HG03457 (cell line): ENCODE measurements around the gene AGO4.
"Not testable (repeated sequence)": the region's sequence is repeated elsewhere in the genome, so short reads cannot be mapped to it uniquely, and the experiment has no call there.

Experiments used
- ATAC-seq: cut with Tn5 transposase; IDR thresholded peaks from one replicate; pipeline ENCODE4 v1.9.1; 2021; ENCODE audit warnings: moderate number of reproducible peaks; ENCODE audit not compliant: unreplicated experiment

AGO4 gene

GRCh38 chr1:35863881-35864625, 56.2 kb downstream of the AGO4 start:
- no peak for ATAC-seq

GRCh38 chr1:35864813-35865212, 57.0 kb downstream of the AGO4 start:
- no peak for ATAC-seq

- ATAC-seq, result no peak
These were observed 59.2 kb downstream of the AGO4 start for GRCh38 chr1:35866991-35867390.

- ATAC-seq, result not testable (repeated sequence)
These were observed 61.6 kb downstream of the AGO4 start for GRCh38 chr1:35869245-35869950.

GRCh38 chr1:35870651-35871309, 63.0 kb downstream of the AGO4 start:
- no peak for ATAC-seq

- ATAC-seq, result no peak
These were observed 65.5 kb downstream of the AGO4 start for GRCh38 chr1:35873243-35873750.

- not testable (repeated sequence) for ATAC-seq
These were observed 66.3 kb downstream of the AGO4 start for GRCh38 chr1:35874115-35874514.

- ATAC-seq, result no peak
These were observed 69.2 kb downstream of the AGO4 start for GRCh38 chr1:35876988-35877387.

- no peak for ATAC-seq
These were observed 74.0 kb downstream of the AGO4 start for GRCh38 chr1:35881850-35882273.

- ATAC-seq, result no peak
These were observed 74.7 kb downstream of the AGO4 start for GRCh38 chr1:35882586-35882944.

- peak; percentile 83 for ATAC-seq
These were observed 75.3 kb downstream of the AGO4 start, which contains the start of gene AGO1 for GRCh38 chr1:35882945-35883634. Gene AGO1 (plus strand): TSS chr1:35883209. CDS start chr1:35883422, 213 bp downstream.

GRCh38 chr1:35883635-35884101, 75.9 kb downstream of the AGO4 start:
- ATAC-seq, result no peak

GRCh38 chr1:35884934-35885333, 77.1 kb downstream of the AGO4 start:
- ATAC-seq, result no peak

GRCh38 chr1:35885961-35886558, 78.2 kb downstream of the AGO4 start:
- no peak for ATAC-seq

- ATAC-seq, result no peak
These were observed 79.0 kb downstream of the AGO4 start for GRCh38 chr1:35886577-35887431.

- ATAC-seq, result no peak
These were observed 79.7 kb downstream of the AGO4 start for GRCh38 chr1:35887508-35887907.

GRCh38 chr1:35888255-35888654, 80.4 kb downstream of the AGO4 start:
- no peak for ATAC-seq

- ATAC-seq, result not testable (repeated sequence)
These were observed 81.2 kb downstream of the AGO4 start for GRCh38 chr1:35888981-35889380.

GRCh38 chr1:35893051-35893879, 85.4 kb downstream of the AGO4 start:
- ATAC-seq, result no peak
